ENCODE measurements around the gene PTPRM. TPM values are rescaled to one million over a fixed set of nuclear protein-coding genes. Genes with fewer than 3 reads are reported as not detected.

Gene PTPRM
- polyA plus RNA-seq, 1 of the 3 experiments (the other 2 are of a cell fraction) = 16.0 TPM

DNA sequence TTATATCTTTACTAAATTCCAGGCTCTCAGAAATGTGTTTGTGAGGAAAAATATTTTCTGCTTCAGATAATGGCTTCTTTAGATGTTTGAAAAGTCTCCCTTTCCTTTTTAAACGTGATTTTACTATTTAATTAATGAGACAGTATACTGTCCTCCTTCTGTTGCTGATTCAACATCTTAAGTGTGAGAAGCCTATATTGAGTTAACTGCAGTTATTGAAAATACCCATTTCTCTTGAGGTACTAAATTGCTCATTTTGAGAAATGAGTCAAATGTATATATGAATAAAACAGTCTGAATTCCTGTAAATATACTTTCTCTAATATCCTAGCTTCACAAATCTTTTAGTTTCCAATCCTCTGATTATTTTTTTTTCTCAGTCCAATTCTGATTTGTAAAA, 470.2 kb downstream of the PTPRM start:
- ChIA-PET CTCF (no interaction called here), POLR2A (interaction anchor here (0.6 kb wide), 1 partner anchor 133 kb away, joined by 3 read pairs; no protein-coding TSS in a partner anchor)
- 27% methylated on average over 1 of the region's 1 CpG for WGBS (ENCODE audit: low lambda C conversion rate)
- TF ChIP-seq CHD2 (IDR thresholded peaks at IDR 0.05; ENCODE audit: low read length, partially characterized antibody) (no peak), FOXM1 (IDR thresholded peaks at IDR 0.05; ENCODE audit: low read depth) (no peak), NFIC (IDR thresholded peaks at IDR 0.05; ENCODE audit: borderline replicate concordance) (no peak), NRF1 (IDR thresholded peaks at IDR 0.05; ENCODE audit: low read depth, low read length) (no peak), RCOR1 (IDR thresholded peaks at IDR 0.05; ENCODE audit: low read length) (no peak), FOXJ3 (CRISPR knock-in tag; IDR thresholded peaks at IDR 0.05) (no peak), GABPA (IDR thresholded peaks at IDR 0.05; ENCODE audit: low read depth) (no peak), MXI1 (IDR thresholded peaks at IDR 0.05; ENCODE audit: low read depth, low read length) (no peak), TCF12 (IDR thresholded peaks at IDR 0.05) (no peak), RFX5 (IDR thresholded peaks at IDR 0.05; ENCODE audit: low read length) (no peak), POLR2AphosphoS5 (IDR thresholded peaks at IDR 0.05; ENCODE audit: low read depth, low read length) (no peak), RAD21 (IDR thresholded peaks at IDR 0.05; ENCODE audit: low read length) (no peak), SMC3 (IDR thresholded peaks at IDR 0.05; ENCODE audit: low read depth, low read length) (no peak), EP300 (IDR thresholded peaks at IDR 0.05; ENCODE audit: borderline replicate concordance in 1 of 2, low read depth in 1 of 2, low read length in 1 of 2) (no peak)
- TF ChIP-seq, protein P1, sequence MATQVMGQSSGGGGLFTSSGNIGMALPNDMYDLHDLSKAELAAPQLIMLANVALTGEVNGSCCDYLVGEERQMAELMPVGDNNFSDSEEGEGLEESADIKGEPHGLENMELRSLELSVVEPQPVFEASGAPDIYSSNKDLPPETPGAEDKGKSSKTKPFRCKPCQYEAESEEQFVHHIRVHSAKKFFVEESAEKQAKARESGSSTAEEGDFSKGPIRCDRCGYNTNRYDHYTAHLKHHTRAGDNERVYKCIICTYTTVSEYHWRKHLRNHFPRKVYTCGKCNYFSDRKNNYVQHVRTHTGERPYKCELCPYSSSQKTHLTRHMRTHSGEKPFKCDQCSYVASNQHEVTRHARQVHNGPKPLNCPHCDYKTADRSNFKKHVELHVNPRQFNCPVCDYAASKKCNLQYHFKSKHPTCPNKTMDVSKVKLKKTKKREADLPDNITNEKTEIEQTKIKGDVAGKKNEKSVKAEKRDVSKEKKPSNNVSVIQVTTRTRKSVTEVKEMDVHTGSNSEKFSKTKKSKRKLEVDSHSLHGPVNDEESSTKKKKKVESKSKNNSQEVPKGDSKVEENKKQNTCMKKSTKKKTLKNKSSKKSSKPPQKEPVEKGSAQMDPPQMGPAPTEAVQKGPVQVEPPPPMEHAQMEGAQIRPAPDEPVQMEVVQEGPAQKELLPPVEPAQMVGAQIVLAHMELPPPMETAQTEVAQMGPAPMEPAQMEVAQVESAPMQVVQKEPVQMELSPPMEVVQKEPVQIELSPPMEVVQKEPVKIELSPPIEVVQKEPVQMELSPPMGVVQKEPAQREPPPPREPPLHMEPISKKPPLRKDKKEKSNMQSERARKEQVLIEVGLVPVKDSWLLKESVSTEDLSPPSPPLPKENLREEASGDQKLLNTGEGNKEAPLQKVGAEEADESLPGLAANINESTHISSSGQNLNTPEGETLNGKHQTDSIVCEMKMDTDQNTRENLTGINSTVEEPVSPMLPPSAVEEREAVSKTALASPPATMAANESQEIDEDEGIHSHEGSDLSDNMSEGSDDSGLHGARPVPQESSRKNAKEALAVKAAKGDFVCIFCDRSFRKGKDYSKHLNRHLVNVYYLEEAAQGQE (IDR thresholded peaks at IDR 0.05; ENCODE audit: low read depth, low read length) = no peak
- TF ChIP-seq, protein P2, sequence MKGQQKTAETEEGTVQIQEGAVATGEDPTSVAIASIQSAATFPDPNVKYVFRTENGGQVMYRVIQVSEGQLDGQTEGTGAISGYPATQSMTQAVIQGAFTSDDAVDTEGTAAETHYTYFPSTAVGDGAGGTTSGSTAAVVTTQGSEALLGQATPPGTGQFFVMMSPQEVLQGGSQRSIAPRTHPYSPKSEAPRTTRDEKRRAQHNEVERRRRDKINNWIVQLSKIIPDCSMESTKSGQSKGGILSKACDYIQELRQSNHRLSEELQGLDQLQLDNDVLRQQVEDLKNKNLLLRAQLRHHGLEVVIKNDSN (IDR thresholded peaks at IDR 0.05; ENCODE audit: borderline replicate concordance, low read depth) = no peak
- TF ChIP-seq, protein P3, sequence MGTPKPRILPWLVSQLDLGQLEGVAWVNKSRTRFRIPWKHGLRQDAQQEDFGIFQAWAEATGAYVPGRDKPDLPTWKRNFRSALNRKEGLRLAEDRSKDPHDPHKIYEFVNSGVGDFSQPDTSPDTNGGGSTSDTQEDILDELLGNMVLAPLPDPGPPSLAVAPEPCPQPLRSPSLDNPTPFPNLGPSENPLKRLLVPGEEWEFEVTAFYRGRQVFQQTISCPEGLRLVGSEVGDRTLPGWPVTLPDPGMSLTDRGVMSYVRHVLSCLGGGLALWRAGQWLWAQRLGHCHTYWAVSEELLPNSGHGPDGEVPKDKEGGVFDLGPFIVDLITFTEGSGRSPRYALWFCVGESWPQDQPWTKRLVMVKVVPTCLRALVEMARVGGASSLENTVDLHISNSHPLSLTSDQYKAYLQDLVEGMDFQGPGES (IDR thresholded peaks at IDR 0.05; ENCODE audit: low read depth, low read length) = no peak
- TF ChIP-seq, protein P4, sequence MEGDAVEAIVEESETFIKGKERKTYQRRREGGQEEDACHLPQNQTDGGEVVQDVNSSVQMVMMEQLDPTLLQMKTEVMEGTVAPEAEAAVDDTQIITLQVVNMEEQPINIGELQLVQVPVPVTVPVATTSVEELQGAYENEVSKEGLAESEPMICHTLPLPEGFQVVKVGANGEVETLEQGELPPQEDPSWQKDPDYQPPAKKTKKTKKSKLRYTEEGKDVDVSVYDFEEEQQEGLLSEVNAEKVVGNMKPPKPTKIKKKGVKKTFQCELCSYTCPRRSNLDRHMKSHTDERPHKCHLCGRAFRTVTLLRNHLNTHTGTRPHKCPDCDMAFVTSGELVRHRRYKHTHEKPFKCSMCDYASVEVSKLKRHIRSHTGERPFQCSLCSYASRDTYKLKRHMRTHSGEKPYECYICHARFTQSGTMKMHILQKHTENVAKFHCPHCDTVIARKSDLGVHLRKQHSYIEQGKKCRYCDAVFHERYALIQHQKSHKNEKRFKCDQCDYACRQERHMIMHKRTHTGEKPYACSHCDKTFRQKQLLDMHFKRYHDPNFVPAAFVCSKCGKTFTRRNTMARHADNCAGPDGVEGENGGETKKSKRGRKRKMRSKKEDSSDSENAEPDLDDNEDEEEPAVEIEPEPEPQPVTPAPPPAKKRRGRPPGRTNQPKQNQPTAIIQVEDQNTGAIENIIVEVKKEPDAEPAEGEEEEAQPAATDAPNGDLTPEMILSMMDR (IDR thresholded peaks at IDR 0.05) = no peak
- TF ChIP-seq, protein P5, sequence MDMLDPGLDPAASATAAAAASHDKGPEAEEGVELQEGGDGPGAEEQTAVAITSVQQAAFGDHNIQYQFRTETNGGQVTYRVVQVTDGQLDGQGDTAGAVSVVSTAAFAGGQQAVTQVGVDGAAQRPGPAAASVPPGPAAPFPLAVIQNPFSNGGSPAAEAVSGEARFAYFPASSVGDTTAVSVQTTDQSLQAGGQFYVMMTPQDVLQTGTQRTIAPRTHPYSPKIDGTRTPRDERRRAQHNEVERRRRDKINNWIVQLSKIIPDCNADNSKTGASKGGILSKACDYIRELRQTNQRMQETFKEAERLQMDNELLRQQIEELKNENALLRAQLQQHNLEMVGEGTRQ (IDR thresholded peaks at IDR 0.05; ENCODE audit: borderline replicate concordance, low read depth, low read length) = no peak
- Histone ChIP-seq H3K27me3 (ENCODE audit: insufficient read depth) (no peaks in the 10 kb centered on the region), H3K9ac (no peak overlapping the region), H3K27ac (ENCODE audit: low read depth in 2 of 2, low read length in 1 of 2) (no peak overlapping the region), H3K4me2 (no peak overlapping the region), H3K4me3 (ENCODE audit: low read depth in 2 of 2, low read length in 1 of 2) (no peak overlapping the region), H3K79me2 (ENCODE audit: insufficient read depth) (no peaks in the 10 kb centered on the region), H3K9me2 (no peaks in the 10 kb centered on the region), H4K20me1 (ENCODE audit: insufficient read depth) (no peaks in the 10 kb centered on the region), H2AFZ (ENCODE audit: low read depth) (no peak overlapping the region), H3K36me3 (replicated peaks in 1 of 2; ENCODE audit: control insufficient read depth in 1 of 2, insufficient read depth in 2 of 2, low read length in 1 of 2) (no peaks in the 10 kb centered on the region), H3K9me3 (no peaks in the 10 kb centered on the region), H3F3A (replicated peaks; ENCODE audit: insufficient read depth) (no peaks in the 10 kb centered on the region), H3K4me1 (ENCODE audit: control insufficient read depth in 1 of 2, insufficient read depth in 2 of 2, low read depth in 1 of 2, low read length in 1 of 2) (peaks cover 0 to 2% of the 10 kb centered on the region in 2 experiments; a peak in 2 of 4 replicates)
- no peak for DNase-seq
